H7 (cell line): ENCODE results near the gene CWC27. TPM values are rescaled to one million over a fixed set of nuclear protein-coding genes. Genes with fewer than 3 reads are reported as not detected.

Experiments
- DNase-seq: peaks from one replicate; pipeline ENCODE4 v3.0.0; 2012
- H3K27me3 ChIP-seq: 2 replicates; pipeline ENCODE4 v1.6.0; 2011; ENCODE audit warnings: mild to moderate bottlenecking, low read length; ENCODE audit not compliant: control insufficient read depth, insufficient read depth
- H3K36me3 ChIP-seq: replicated peaks from 2 replicates; pipeline ENCODE4 v1.5.1; 2011; ENCODE audit warnings: low read length; ENCODE audit not compliant: control insufficient read depth, insufficient read depth
- H3K4me3 ChIP-seq: 2 replicates; pipeline ENCODE4 v1.5.1; 2011; ENCODE audit warnings: low read depth, mild to moderate bottlenecking, control low read depth, low read length, moderate library complexity; ENCODE audit not compliant: insufficient read depth
- total RNA-seq: library from RNA; depleted of rRNA; stranded (reverse); fragments of >200 nt; shearing (Covaris generic); gene quantifications from 2 replicates; pipeline ENCODE4 v1.2.3, GENCODE V29; 2014; rRNA removed

CWC27 gene
- total RNA-seq, result 19.0 and 29.4 TPM in 2 replicates

- H3K4me3 ChIP-seq, result peak within 1 kb of the TSS; percentile 91
- peak; percentile 64 for DNase-seq
- peaks cover 5% of the 10 kb centered on the region for H3K36me3 ChIP-seq
- H3K27me3 ChIP-seq, result no peaks in the 10 kb centered on the region
Observed at GRCh38 chr5:64768358-64769312, at the start of gene CWC27, which contains the start of gene SREK1IP1. Gene CWC27 (plus strand): TSS chr5:64768930. CDS start chr5:64769147, 217 bp downstream. Gene SREK1IP1 (minus strand): TSS chr5:64768691. CDS start chr5:64768517, 174 bp downstream.

GRCh38 chr5:64722588-64722987 lies 46.1 kb upstream of the CWC27 start:
- Histone ChIP-seq H3K36me3 (peaks cover 3% of the 10 kb centered on the region), H3K27me3 (no peaks in the 10 kb centered on the region), H3K4me3 (no peak overlapping the region)
- DNase-seq, result no peak

GRCh38 chr5:64727150-64727549 lies 41.6 kb upstream of the CWC27 start:
- H3K27me3 ChIP-seq, result no peaks in the 10 kb centered on the region
- DNase-seq, result no peak
- no peak overlapping the region for H3K4me3 ChIP-seq
- peaks cover 3% of the 10 kb centered on the region for H3K36me3 ChIP-seq

- no peak for DNase-seq
- Histone ChIP-seq H3K4me3 (no peak overlapping the region), H3K27me3 (no peaks in the 10 kb centered on the region), H3K36me3 (peaks cover 6% of the 10 kb centered on the region)
Observed at GRCh38 chr5:64742411-64742810, 26.3 kb upstream of the CWC27 start.

GRCh38 chr5:64742821-64743220 lies 25.9 kb upstream of the CWC27 start:
- Histone ChIP-seq H3K27me3 (no peaks in the 10 kb centered on the region), H3K36me3 (peaks cover 6% of the 10 kb centered on the region), H3K4me3 (no peak overlapping the region)
- DNase-seq, result no peak

GRCh38 chr5:64744914-64745313 lies 23.8 kb upstream of the CWC27 start:
- H3K27me3 ChIP-seq, result no peaks in the 10 kb centered on the region
- DNase-seq, result peak; percentile 14
- H3K4me3 ChIP-seq, result no peak overlapping the region

GRCh38 chr5:64746446-64746845 lies 22.3 kb upstream of the CWC27 start:
- H3K27me3 ChIP-seq, result no peaks in the 10 kb centered on the region
- H3K36me3 ChIP-seq, result no peaks in the 10 kb centered on the region; the same call in none of the 2 replicates
- no peak overlapping the region for H3K4me3 ChIP-seq
- no peak for DNase-seq

More at GRCh38 chr5:64744914-64745313, 23.8 kb upstream of the CWC27 start:
- H3K36me3 ChIP-seq, result peaks cover 2% of the 10 kb centered on the region

GRCh38 chr5:64749385-64749784 lies 19.3 kb upstream of the CWC27 start:
- DNase-seq, result no peak
- H3K4me3 ChIP-seq, result no peak overlapping the region
- H3K36me3 ChIP-seq, result peaks cover 1% of the 10 kb centered on the region
- no peaks in the 10 kb centered on the region for H3K27me3 ChIP-seq

- peaks cover 1% of the 10 kb centered on the region; the same call in 1 of the 2 replicates for H3K36me3 ChIP-seq
Observed at GRCh38 chr5:64754066-64754465, 14.7 kb upstream of the CWC27 start.

GRCh38 chr5:64758901-64759300 lies 9.8 kb upstream of the CWC27 start:
- Histone ChIP-seq H3K4me3 (no peak overlapping the region), H3K27me3 (no peaks in the 10 kb centered on the region), H3K36me3 (peaks cover 1% of the 10 kb centered on the region; the same call in 1 of the 2 replicates)
- no peak for DNase-seq

More at GRCh38 chr5:64754066-64754465, 14.7 kb upstream of the CWC27 start:
- Histone ChIP-seq H3K4me3 (no peak overlapping the region), H3K27me3 (no peaks in the 10 kb centered on the region)
- DNase-seq, result no peak

- H3K4me3 ChIP-seq, result no peak overlapping the region
- no peaks in the 10 kb centered on the region for H3K27me3 ChIP-seq
- H3K36me3 ChIP-seq, result peaks cover 5% of the 10 kb centered on the region
- DNase-seq, result no peak
Observed at GRCh38 chr5:64759960-64760660, 8.6 kb upstream of the CWC27 start.

GRCh38 chr5:64763948-64764503 lies 4.7 kb upstream of the CWC27 start:
- DNase-seq, result no peak
- Histone ChIP-seq H3K4me3 (no peak overlapping the region), H3K36me3 (peaks cover 6% of the 10 kb centered on the region), H3K27me3 (no peaks in the 10 kb centered on the region)

- Histone ChIP-seq H3K27me3 (no peaks in the 10 kb centered on the region), H3K4me3 (no peak overlapping the region), H3K36me3 (peaks cover 6% of the 10 kb centered on the region)
- no peak for DNase-seq
Observed at GRCh38 chr5:64765804-64766504, 2.8 kb upstream of the CWC27 start.

GRCh38 chr5:64766941-64767340 lies 1.8 kb upstream of the CWC27 start:
- no peaks in the 10 kb centered on the region for H3K27me3 ChIP-seq
- H3K36me3 ChIP-seq, result peaks cover 6% of the 10 kb centered on the region
- peak overlapping the region; percentile 6; the same call in 1 of the 2 replicates for H3K4me3 ChIP-seq
- DNase-seq, result no peak
